HG02642 (cell line): ENCODE measurements around the gene B4GALNT3.

Experiments
- ATAC-seq: cut with Tn5 transposase; IDR thresholded peaks from one replicate; pipeline ENCODE4 v1.9.1; 2021; ENCODE audit warnings: mild to moderate bottlenecking; ENCODE audit not compliant: unreplicated experiment, poor library complexity

B4GALNT3 gene

GRCh38 chr12:553216-554000 lies 93.7 kb downstream of the B4GALNT3 start:
- peak; percentile 59 for ATAC-seq

- no peak for ATAC-seq
These were observed 94.2 kb downstream of the B4GALNT3 start for GRCh38 chr12:554001-554285.

GRCh38 chr12:556498-556897 lies 96.8 kb downstream of the B4GALNT3 start:
- no peak for ATAC-seq

- no peak for ATAC-seq
These were observed 98.8 kb downstream of the B4GALNT3 start for GRCh38 chr12:558580-558979.

- ATAC-seq, result no peak
These were observed 99.6 kb downstream of the B4GALNT3 start for GRCh38 chr12:559208-559905.

- no peak for ATAC-seq
These were observed 100.2 kb downstream of the B4GALNT3 start for GRCh38 chr12:559906-560455.

- ATAC-seq, result no peak
These were observed 101.1 kb downstream of the B4GALNT3 start for GRCh38 chr12:560691-561390.

- ATAC-seq, result no peak
These were observed 101.6 kb downstream of the B4GALNT3 start for GRCh38 chr12:561391-561705.

GRCh38 chr12:561908-562593 lies 102.3 kb downstream of the B4GALNT3 start:
- ATAC-seq, result no peak

GRCh38 chr12:562634-563033 lies 102.9 kb downstream of the B4GALNT3 start:
- ATAC-seq, result no peak

- ATAC-seq, result no peak
These were observed 103.6 kb downstream of the B4GALNT3 start for GRCh38 chr12:563250-563781.

- no peak for ATAC-seq
These were observed 104.1 kb downstream of the B4GALNT3 start for GRCh38 chr12:563787-564298.

- ATAC-seq, result no peak
These were observed 105.4 kb downstream of the B4GALNT3 start for GRCh38 chr12:565161-565560.

- no peak for ATAC-seq
These were observed 105.9 kb downstream of the B4GALNT3 start for GRCh38 chr12:565589-566105.

GRCh38 chr12:568486-568885 lies 108.7 kb downstream of the B4GALNT3 start:
- no peak for ATAC-seq

- ATAC-seq, result no peak
These were observed 109.4 kb downstream of the B4GALNT3 start for GRCh38 chr12:569091-569676.

GRCh38 chr12:569803-570434 lies 110.2 kb downstream of the B4GALNT3 start:
- peak; percentile 80 for ATAC-seq

- ATAC-seq, result no peak
These were observed 110.7 kb downstream of the B4GALNT3 start for GRCh38 chr12:570435-570920.
